Heart left ventricle (tissue), 16 donors: ENCODE results near the gene SMIM43. TPM values are rescaled to one million over a fixed set of nuclear protein-coding genes. Genes with fewer than 3 reads are reported as not detected.
A peak's percentile ranks its signal among the peaks of the same experiment; 100 is the strongest.

Experiments used
- ATAC-seq, 4 donors: fragments of 200-7000 bp; cut with Tn5 transposase; one replicate each; pipeline ENCODE4 v1.9.1; 2020 to 2022; ENCODE audit warnings: moderate library complexity in 4 of 4, mild to moderate bottlenecking in 3 of 4, moderate number of reproducible peaks in 1 of 4
- DNase-seq, 5 donors: peaks; one replicate each; pipeline ENCODE4 v3.0.0-alpha.2; 2020
- H3K27ac ChIP-seq, 12 donors: fragments of 200-600 bp; sonication (generic) in 4 of 12; one replicate each; pipeline versions ENCODE4 v1.5.0 to v1.8.0; 2016 to 2022; ENCODE audit warnings: mild to moderate bottlenecking in 2 of 12
- H3K27me3 ChIP-seq, 9 donors: fragments of 200-600 bp; sonication (generic) in 2 of 9; one replicate each; pipeline versions ENCODE4 v1.5.1 to v1.8.0; 2016 to 2022; ENCODE audit warnings: mild to moderate bottlenecking in 3 of 9
- H3K36me3 ChIP-seq, 9 donors: fragments of 200-600 bp; sonication (generic) in 2 of 9; one replicate each; pipeline versions ENCODE4 v1.5.0 to v1.8.0; 2018 to 2022; ENCODE audit warnings: mild to moderate bottlenecking in 2 of 9
- H3K4me1 ChIP-seq, 12 donors: fragments of 200-600 bp; sonication (generic) in 4 of 12; one replicate each; pipeline versions ENCODE4 v1.5.0 to v1.8.0; 2016 to 2022; ENCODE audit warnings: mild to moderate bottlenecking in 3 of 12
- H3K4me3 ChIP-seq, 12 donors: fragments of 200-600 bp; sonication (generic) in 4 of 12; one replicate each; pipeline versions ENCODE4 v1.5.0 to v1.8.0; 2017 to 2022; ENCODE audit warnings: mild to moderate bottlenecking in 9 of 12, moderate library complexity in 4 of 12
- H3K9me3 ChIP-seq, 12 donors: fragments of 200-600 bp; sonication (generic) in 4 of 12; one replicate each; pipeline versions ENCODE4 v1.5.0 to v1.8.0; 2016 to 2022; ENCODE audit warnings: mild to moderate bottlenecking in 1 of 12
- POLR2A ChIP-seq, 2 donors: fragments of 450-650 bp; IDR thresholded peaks; one replicate each; pipeline ENCODE4 v1.6.1; 2017; ENCODE audit warnings: antibody characterized with exemption in 2 of 2, mild to moderate bottlenecking in 2 of 2, moderate library complexity in 2 of 2
- WGBS, 4 donors: extraction: QIAGEN DNeasy Blood & Tissue Kit in 2 of 4; methylation state at CpG; one replicate each; pipeline versions ENCODE4 v1.1.5 to v1.1.7; 2013 to 2018; 5-methylcytosine and 5-hydroxymethylcytosine counted together
- intact Hi-C, 10 donors: fragments of 100-400 bp; cut with DNase I; formaldehyde crosslinking; loops; one replicate each; pipeline versions ENCODE4 v1.11.1 to v1.14.2; 2022
- polyA plus RNA-seq, 2 donors: library from polyadenylated mRNA; stranded (reverse); fragments of 200-250 nt; gene quantifications; one replicate each; pipeline ENCODE4 v1.2.3, GENCODE V29; 2013
- total RNA-seq, 9 donors: library from RNA; depleted of rRNA in 2 of 9; stranded (reverse); fragments of >200 nt in 2 of 9; fragmentation: NEBNext Ultra II Directional in 3 of 9; extraction: Animal tissue kit (Norgen Biotek cat#: 25700) in 3 of 9; gene quantifications; one replicate each; pipeline versions ENCODE4 v1.1.0 to v1.2.4, GENCODE V29; 2016 to 2023
- TF ChIP-seq, protein P1 (sequence below), 12 donors: fragments of 200-600 bp; sonication (generic) in 4 of 12; IDR thresholded peaks; one replicate each; pipeline versions ENCODE4 v1.5.0 to v1.8.0; 2018 to 2022; ENCODE audit warnings: antibody characterized with exemption in 12 of 12, mild to moderate bottlenecking in 5 of 12
- donor health status: ischemic (EF 13 %, LVEDD 7.1; RV severe dilation, severe dysfunction).
- donor health status: healthy with polysubstance abuse.
- donor health status: DM: no; HTN: yes; CAD: no.
- donor health status: DM: no; HTN: no; CAD: no.
- donor health status: ischemic (EF 25% LVEDD 6.9; RV normal size, moderate dysfunction).
- donor health status: ischemic (EF 25% LVEDD 5.7; RV mildly dilated, moderate dysfunction).
- donor health status: healthy.
- donor health status: DM: yes; HTN: yes; CAD: no.
- donor health status: ischemic (EF 35%, LVEDD 5.7; RV mildly dilated, moderate dysfunction).
- donor health status: nonischemic (EF 11% LVEDD 7.7; RV severe dilation, severe dysfunction).
- donor health status: DM: yes; HTN: yes; CAD: no.
- donor health status: PGD.
- donor health status: ischemic (EF 29% LVEDD 5.4; RV normal size, mild dysfunction).
- donor health status: nonischemic (EF 23%, LVEDD 6.1; RV moderate dilation, normal function).

Gene SMIM43
- total and polyA plus RNA-seq, 11 donors = 0.08 to 1.7 (median 0.60) TPM; not detected in 7

DNA sequence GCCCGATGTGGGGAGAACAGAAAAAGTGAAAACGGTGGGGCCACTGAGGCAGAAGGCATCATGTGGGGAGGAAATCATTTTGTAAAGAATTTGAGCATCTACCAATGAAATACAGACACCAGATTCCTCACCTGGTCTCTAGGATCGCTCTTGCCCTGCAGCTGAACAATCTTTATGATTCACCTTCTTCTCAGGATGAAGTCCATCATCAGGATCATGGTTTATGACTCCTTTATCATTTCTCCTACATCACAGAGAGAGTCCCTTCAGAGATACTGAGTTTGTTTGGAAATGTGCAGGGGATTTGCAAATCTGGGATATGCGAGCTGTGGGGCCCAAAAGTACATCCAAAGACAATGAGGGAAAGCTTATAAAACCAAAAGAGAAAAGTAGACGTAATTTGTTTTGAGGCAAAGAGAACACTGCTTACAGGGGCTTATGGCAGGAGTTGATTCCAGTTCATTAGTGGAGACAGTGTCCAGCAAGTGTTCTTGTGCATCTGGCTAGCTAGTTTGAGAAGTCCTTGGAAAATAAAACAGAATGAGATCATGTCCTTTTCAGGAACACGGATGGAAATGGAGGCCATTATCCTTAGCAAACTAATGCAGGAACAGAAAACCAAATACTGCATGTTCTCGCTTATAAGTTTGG is 52.8 kb downstream of the SMIM43 start:
- TF ChIP-seq, protein P1, sequence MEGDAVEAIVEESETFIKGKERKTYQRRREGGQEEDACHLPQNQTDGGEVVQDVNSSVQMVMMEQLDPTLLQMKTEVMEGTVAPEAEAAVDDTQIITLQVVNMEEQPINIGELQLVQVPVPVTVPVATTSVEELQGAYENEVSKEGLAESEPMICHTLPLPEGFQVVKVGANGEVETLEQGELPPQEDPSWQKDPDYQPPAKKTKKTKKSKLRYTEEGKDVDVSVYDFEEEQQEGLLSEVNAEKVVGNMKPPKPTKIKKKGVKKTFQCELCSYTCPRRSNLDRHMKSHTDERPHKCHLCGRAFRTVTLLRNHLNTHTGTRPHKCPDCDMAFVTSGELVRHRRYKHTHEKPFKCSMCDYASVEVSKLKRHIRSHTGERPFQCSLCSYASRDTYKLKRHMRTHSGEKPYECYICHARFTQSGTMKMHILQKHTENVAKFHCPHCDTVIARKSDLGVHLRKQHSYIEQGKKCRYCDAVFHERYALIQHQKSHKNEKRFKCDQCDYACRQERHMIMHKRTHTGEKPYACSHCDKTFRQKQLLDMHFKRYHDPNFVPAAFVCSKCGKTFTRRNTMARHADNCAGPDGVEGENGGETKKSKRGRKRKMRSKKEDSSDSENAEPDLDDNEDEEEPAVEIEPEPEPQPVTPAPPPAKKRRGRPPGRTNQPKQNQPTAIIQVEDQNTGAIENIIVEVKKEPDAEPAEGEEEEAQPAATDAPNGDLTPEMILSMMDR (IDR thresholded peaks at IDR 0.05) = no peak
- TF ChIP-seq POLR2A (IDR thresholded peaks at IDR 0.05) = no peak
- Histone ChIP-seq H3K4me1 (peaks cover 0 to 14% (median 10%) of the 10 kb centered on the region in 12 donors), H3K36me3 (no peaks in the 10 kb centered on the region), H3K27me3 (no peaks in the 10 kb centered on the region), H3K4me3 (peak overlapping the region in 10 of 12 donors; percentile 1 to 43 (median 23)), H3K9me3 (no peaks in the 10 kb centered on the region), H3K27ac (peak overlapping the region; percentile 6 to 89 (median 68))
- DNase-seq = no peak
- WGBS, 4 donors = 55 to 58% (median 58%) methylated on average over 7 of the region's 7 CpGs
- intact Hi-C loops = no loop called here
- ATAC-seq = peak; percentile 47 to 69 (median 62)

DNA sequence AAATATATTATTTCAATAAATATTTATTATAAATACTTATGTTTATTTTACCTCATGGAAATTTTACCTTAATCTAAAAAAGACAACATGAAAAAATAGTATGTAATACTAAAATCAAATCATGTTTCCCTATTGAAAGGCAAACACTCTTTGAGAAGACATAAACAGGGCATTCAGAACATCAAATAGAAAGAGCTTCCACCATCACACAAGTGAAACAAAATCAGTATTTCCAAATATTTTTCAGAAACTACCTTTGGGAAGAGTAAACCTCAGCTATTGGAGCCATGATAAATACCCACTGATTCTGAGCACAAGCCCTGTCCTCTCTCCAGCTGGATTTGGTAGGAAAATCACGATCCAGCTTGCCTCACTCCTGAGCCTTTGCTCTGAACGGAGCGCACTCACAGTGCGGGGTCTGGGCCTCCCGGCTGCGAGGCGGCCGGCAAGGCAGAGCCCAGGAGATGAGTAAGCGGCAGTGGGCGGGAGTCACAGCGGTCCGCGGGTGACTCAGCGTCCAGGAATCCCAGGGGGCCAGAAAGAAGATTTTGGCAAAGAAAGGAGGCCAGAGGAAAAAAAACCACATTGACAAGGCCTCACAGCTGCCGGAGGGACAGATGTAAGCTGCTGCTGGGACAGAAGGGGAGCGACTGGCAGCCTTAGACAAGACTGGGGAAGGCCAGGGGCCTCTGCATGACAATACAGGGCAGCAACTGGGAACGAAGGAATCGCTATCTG is 53.5 kb downstream of the SMIM43 start:
- Histone ChIP-seq H3K4me3 (peak overlapping the region in 10 of 12 donors; percentile 1 to 43 (median 23)), H3K36me3 (no peaks in the 10 kb centered on the region), H3K9me3 (no peaks in the 10 kb centered on the region), H3K27me3 (no peaks in the 10 kb centered on the region), H3K27ac (peak overlapping the region; percentile 33 to 89 (median 68)), H3K4me1 (peaks cover 0 to 14% (median 10%) of the 10 kb centered on the region in 12 donors)
- DNase-seq = peak; percentile 86 to 94 (median 90)
- ATAC-seq = peak; percentile 94 to 100 (median 99)
- intact Hi-C loops = loop anchor here in 1 of 10 donors (1.0 kb wide), 1 partner anchor 14 kb away; no protein-coding TSS in a partner anchor
- WGBS, 4 donors = 3 to 9% (median 5%) methylated on average over 18 of the region's 18 CpGs
- TF ChIP-seq, protein P1 (IDR thresholded peaks at IDR 0.05) = no peak
- TF ChIP-seq POLR2A (IDR thresholded peaks at IDR 0.05) = peak in 1 of 2 donors; percentile 25

DNA sequence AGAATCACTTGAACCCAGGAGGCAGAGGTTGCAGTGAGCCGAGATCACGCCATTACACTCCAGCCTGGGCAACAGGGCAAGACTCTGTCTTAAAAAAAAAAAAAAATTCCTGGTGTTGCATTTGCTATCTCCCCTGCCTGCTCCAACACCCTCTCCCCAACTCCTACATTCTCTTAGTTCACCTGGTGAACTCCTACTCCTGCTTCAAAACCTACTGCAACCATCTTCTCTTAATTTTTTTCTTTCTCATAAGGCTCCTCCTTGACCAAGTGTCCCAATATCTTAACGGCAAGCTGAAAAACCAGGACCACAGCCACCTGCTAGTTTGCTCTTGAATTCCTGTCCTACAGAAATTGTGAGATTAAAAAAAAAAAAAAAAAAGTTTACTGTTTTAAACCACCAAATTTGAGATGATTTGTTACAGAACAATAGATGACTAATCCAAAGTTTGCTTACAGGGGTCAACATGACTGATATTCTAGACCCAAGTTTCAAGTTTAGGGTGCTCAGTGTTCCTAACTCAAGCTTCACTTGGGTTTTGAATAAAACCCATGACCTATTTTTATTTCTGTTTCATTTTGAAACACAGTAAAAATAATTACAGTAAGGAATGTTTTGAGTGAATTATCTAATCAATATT is 55.1 kb downstream of the SMIM43 start:
- intact Hi-C loops = no loop called here
- DNase-seq (no peak), ATAC-seq (no peak)
- no peaks in the 10 kb centered on the region for H3K36me3 ChIP-seq
- H3K4me3 ChIP-seq = no peak overlapping the region
- H3K9me3 ChIP-seq = no peaks in the 10 kb centered on the region
- H3K27me3 ChIP-seq = no peaks in the 10 kb centered on the region
- H3K4me1 ChIP-seq = peaks cover 0 to 14% (median 10%) of the 10 kb centered on the region in 12 donors
- WGBS, 4 donors = 88 to 100% (median 92%) methylated on average over 3 of the region's 3 CpGs
- no peak overlapping the region for H3K27ac ChIP-seq
- TF ChIP-seq, protein P1 (IDR thresholded peaks at IDR 0.05) = no peak
- no peak for TF ChIP-seq POLR2A (IDR thresholded peaks at IDR 0.05)

Other genes with a start within 250 kb of the SMIM43 start
- 100 to 1,000 TPM; 108 to 283 (median 168) TPM for gene ANXA5, start 68.2 kb downstream of the SMIM43 start, total RNA-seq
- gene ANXA5, start 68.2 kb downstream of the SMIM43 start, polyA plus RNA-seq = 100 to 1,000 TPM; 104 to 269 TPM
- 10 to 100 TPM; 12.2 to 23.6 (median 15.7) TPM for gene EXOSC9, start 36.2 kb upstream of the SMIM43 start, total RNA-seq
- gene EXOSC9, start 36.2 kb upstream of the SMIM43 start, polyA plus RNA-seq = 10 to 100 TPM; 18.2 to 26.2 TPM
- 1 to 10 TPM in 2 of 9 donors, under 1 TPM in 6, not detected in 1; 0.09 to 9.4 (median 0.49) TPM for gene CCNA2, start 58.7 kb upstream of the SMIM43 start, total RNA-seq
- gene CCNA2, start 58.7 kb upstream of the SMIM43 start, polyA plus RNA-seq = under 1 TPM; 0.39 to 0.42 TPM
- 1 to 10 TPM; 3.3 to 7.8 (median 4.9) TPM for gene BBS7, start 105.3 kb upstream of the SMIM43 start, total RNA-seq
- 10 to 100 TPM in 1 of 2 donors, 1 to 10 TPM in 1; 2.7 to 13.9 TPM for gene BBS7, start 105.3 kb upstream of the SMIM43 start, polyA plus RNA-seq
- gene TRPC3, start 186.9 kb upstream of the SMIM43 start, total RNA-seq = under 1 TPM in 8 of 9 donors, not detected in 1; 0.09 to 0.29 (median 0.15) TPM
- gene TRPC3, start 186.9 kb upstream of the SMIM43 start, polyA plus RNA-seq = under 1 TPM; 0.06 to 0.23 TPM